DOHH2 (cell line): ENCODE measurements around the gene PHACTR2.
"Not testable (repeated sequence)": the region's sequence is repeated elsewhere in the genome, so short reads cannot be mapped to it uniquely, and the experiment has no call there.

Experiments
- H3F3A ChIP-seq: fragments of 200-600 bp; sonication (generic), shearing (Covaris generic); 2 replicates; pipeline ENCODE4 v1.6.0; 2016; ENCODE audit warnings: antibody characterized with exemption, mild to moderate bottlenecking; ENCODE audit not compliant: control insufficient read depth, insufficient read depth
- H3K27ac ChIP-seq: fragments of 200-600 bp; sonication (generic); 2 replicates; pipeline ENCODE4 v1.5.1; 2014; ENCODE audit warnings: low read depth, mild to moderate bottlenecking, low read length, moderate library complexity
- H3K27me3 ChIP-seq: fragments of 200-600 bp; sonication (generic); 2 replicates; pipeline ENCODE4 v1.6.1; 2014; ENCODE audit warnings: mild to moderate bottlenecking, low read length, mixed read lengths; ENCODE audit not compliant: control insufficient read depth
- H3K36me3 ChIP-seq: fragments of 200-600 bp; sonication (generic); 2 replicates; pipeline ENCODE4 v1.6.1; 2014; ENCODE audit warnings: mild to moderate bottlenecking, low read length, moderate library complexity, mixed read lengths; ENCODE audit not compliant: control insufficient read depth
- H3K4me1 ChIP-seq: fragments of 200-600 bp; sonication (generic); 2 replicates; pipeline ENCODE4 v1.6.1; 2014; ENCODE audit warnings: mild to moderate bottlenecking, low read length, mixed read lengths; ENCODE audit not compliant: control insufficient read depth
- H3K4me2 ChIP-seq: fragments of 200-600 bp; sonication (generic); 2 replicates; pipeline ENCODE4 v1.6.0; 2014; ENCODE audit warnings: mild to moderate bottlenecking, low read length, moderate library complexity
- H3K4me3 ChIP-seq: fragments of 200-600 bp; sonication (generic); 2 replicates; pipeline ENCODE4 v1.5.1; 2014; ENCODE audit warnings: mild to moderate bottlenecking, low read length, mixed read lengths
- H3K79me2 ChIP-seq: fragments of 200-600 bp; sonication (generic); 2 replicates; pipeline ENCODE4 v1.6.1; 2014; ENCODE audit warnings: mild to moderate bottlenecking, low read length, mixed read lengths; ENCODE audit not compliant: control insufficient read depth
- H3K9me2 ChIP-seq: fragments of 200-600 bp; sonication (generic); replicated peaks from 2 replicates; pipeline ENCODE4 v1.6.1; 2014; ENCODE audit warnings: mild to moderate bottlenecking, low read length, mixed read lengths; ENCODE audit not compliant: control insufficient read depth
- H3K9me3 ChIP-seq: fragments of 200-600 bp; sonication (generic); 2 replicates; pipeline ENCODE4 v1.6.1; 2014; ENCODE audit warnings: antibody characterized with exemption, low read length, mixed read lengths; ENCODE audit not compliant: control insufficient read depth, insufficient read depth
- H4K20me1 ChIP-seq: fragments of 200-600 bp; sonication (generic); 2 replicates; pipeline ENCODE4 v1.6.0; 2014; ENCODE audit warnings: low read depth, mild to moderate bottlenecking, antibody characterized with exemption, low read length, moderate library complexity; ENCODE audit not compliant: control insufficient read depth, insufficient read depth
- EZH2phosphoT487 ChIP-seq: fragments of 200-600 bp; sonication (generic); IDR thresholded peaks from 2 replicates; pipeline ENCODE4 v1.6.1; 2017; ENCODE audit warnings: borderline replicate concordance, mild to moderate bottlenecking, antibody characterized with exemption, low read length, moderate library complexity, mixed read lengths
- TF ChIP-seq, protein P1 (sequence below): fragments of 200-600 bp; sonication (generic); IDR thresholded peaks from one replicate; pipeline ENCODE4 v1.5.1; 2014; ENCODE audit warnings: antibody characterized with exemption, mild to moderate bottlenecking, low read depth, low read length; ENCODE audit not compliant: poor library complexity, severe bottlenecking

The PHACTR2 gene

DNA sequence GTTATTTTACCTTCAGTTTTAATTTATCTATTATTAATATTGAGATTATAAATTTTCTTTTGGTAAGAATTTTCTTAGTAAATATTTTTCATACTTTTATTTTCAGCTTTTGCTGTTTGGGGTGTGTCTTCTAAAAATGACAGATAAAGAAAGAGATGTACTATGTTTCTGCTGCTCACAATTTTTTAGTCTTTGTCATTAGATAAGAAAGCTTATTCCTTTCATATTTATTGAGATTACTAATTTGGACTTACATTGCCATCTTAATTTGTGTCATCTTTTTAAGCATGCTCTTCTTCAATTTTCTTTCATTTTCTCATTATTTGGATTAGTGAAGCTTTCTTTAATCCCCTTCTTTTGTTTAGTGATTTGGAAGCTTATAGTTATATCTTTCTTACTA is 13.6 kb upstream of the PHACTR2 start:
- Histone ChIP-seq H3K4me1 (no peaks in the 10 kb centered on the region), H3K9me3 (no peaks in the 10 kb centered on the region), H3K27me3 (no peaks in the 10 kb centered on the region), H4K20me1 (no peaks in the 10 kb centered on the region), H3K4me2 (no peak overlapping the region), H3F3A (no peaks in the 10 kb centered on the region), H3K36me3 (no peaks in the 10 kb centered on the region), H3K79me2 (no peaks in the 10 kb centered on the region), H3K9me2 (no peaks in the 10 kb centered on the region), H3K27ac (no peak overlapping the region), H3K4me3 (no peak overlapping the region)
- no peak for TF ChIP-seq EZH2phosphoT487
- TF ChIP-seq, protein P1, sequence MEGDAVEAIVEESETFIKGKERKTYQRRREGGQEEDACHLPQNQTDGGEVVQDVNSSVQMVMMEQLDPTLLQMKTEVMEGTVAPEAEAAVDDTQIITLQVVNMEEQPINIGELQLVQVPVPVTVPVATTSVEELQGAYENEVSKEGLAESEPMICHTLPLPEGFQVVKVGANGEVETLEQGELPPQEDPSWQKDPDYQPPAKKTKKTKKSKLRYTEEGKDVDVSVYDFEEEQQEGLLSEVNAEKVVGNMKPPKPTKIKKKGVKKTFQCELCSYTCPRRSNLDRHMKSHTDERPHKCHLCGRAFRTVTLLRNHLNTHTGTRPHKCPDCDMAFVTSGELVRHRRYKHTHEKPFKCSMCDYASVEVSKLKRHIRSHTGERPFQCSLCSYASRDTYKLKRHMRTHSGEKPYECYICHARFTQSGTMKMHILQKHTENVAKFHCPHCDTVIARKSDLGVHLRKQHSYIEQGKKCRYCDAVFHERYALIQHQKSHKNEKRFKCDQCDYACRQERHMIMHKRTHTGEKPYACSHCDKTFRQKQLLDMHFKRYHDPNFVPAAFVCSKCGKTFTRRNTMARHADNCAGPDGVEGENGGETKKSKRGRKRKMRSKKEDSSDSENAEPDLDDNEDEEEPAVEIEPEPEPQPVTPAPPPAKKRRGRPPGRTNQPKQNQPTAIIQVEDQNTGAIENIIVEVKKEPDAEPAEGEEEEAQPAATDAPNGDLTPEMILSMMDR: no peak

DNA sequence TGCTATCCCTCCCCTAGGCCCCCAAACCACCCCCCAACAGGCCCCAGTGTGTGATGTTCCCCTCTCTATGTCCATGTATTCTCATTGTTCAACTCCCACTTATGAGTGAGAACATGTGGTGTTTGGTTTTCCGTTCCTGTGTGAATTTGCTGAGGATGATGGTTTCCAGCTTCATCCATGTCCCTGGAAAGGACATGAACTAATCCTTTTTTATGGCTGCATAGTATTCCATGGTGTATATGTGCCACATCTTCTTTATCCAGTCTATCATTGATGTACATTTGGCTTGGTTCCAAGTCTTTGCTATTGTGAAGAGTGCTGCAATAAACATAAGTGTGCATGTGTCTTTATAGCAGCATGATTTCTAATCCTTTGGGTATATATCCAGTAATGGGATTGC is 11.8 kb upstream of the PHACTR2 start:
- not testable (repeated sequence) for H3F3A ChIP-seq, H3K79me2 ChIP-seq, H3K4me1 ChIP-seq, H3K9me2 ChIP-seq, H3K27me3 ChIP-seq, H3K27ac ChIP-seq, H3K4me2 ChIP-seq, H3K4me3 ChIP-seq, H3K9me3 ChIP-seq, H3K36me3 ChIP-seq, H4K20me1 ChIP-seq

DNA sequence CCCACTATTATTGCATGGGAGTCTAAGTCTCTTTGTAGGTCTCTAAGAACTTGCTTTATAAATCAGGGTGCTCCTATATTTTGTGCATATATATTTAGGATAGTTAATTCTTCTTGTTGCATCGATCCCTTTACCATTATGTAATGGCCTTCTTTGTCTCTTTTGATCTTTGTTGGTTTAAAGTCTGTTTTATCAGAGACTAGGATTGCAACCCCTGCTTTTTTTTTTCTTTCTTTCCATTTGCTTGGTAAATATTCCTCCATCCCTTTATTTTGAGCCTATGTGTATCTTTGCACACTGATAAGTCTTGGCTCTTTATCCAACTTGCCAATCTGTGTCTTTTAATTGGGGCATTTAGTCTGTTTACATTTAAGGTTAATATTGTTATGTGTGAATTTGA is 8.3 kb upstream of the PHACTR2 start:
- not testable (repeated sequence) for H3F3A ChIP-seq, H3K9me3 ChIP-seq, H3K36me3 ChIP-seq, H3K4me1 ChIP-seq, H3K27me3 ChIP-seq, H3K9me2 ChIP-seq, H4K20me1 ChIP-seq, H3K79me2 ChIP-seq, H3K27ac ChIP-seq, H3K4me3 ChIP-seq, H3K4me2 ChIP-seq

DNA sequence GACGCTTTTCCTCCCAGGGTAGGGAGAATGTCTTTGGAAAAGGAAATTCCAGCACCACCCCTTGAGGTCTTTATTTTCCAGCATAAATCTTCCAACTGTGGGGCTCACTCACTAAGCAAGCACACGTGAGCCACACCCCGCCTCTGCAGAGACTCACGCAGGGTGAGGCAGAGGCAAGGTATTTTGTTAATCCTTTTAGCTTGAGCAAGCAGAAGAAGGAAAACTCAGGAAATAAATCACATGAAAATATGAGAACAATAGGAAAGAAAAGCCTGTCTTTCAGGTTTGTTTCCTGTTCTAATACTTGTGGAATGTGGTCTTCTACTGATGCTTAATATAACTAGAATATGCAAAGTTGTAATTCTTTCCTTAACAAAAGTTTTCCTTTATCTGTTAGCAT is 4.1 kb upstream of the PHACTR2 start:
- Histone ChIP-seq H3K27ac (no peak overlapping the region), H3F3A (no peaks in the 10 kb centered on the region), H3K36me3 (no peaks in the 10 kb centered on the region), H3K4me3 (no peak overlapping the region), H4K20me1 (no peaks in the 10 kb centered on the region), H3K9me2 (no peaks in the 10 kb centered on the region), H3K79me2 (no peaks in the 10 kb centered on the region), H3K4me1 (no peaks in the 10 kb centered on the region), H3K4me2 (no peak overlapping the region), H3K9me3 (no peaks in the 10 kb centered on the region), H3K27me3 (peaks cover 16% of the 10 kb centered on the region)
- TF ChIP-seq EZH2phosphoT487: no peak
- TF ChIP-seq, protein P1: no peak
